Endodermal cell (in vitro differentiated cells): ENCODE data around the gene MCFD2. TPM values are rescaled to one million over a fixed set of nuclear protein-coding genes. Genes with fewer than 3 reads are reported as not detected.

Experiments
- DNase-seq: peaks from one replicate; pipeline ENCODE4 v3.0.0-alpha.2; 2017
- H3K27ac ChIP-seq: 2 replicates; pipeline ENCODE4 v1.5.1; 2013; ENCODE audit warnings: mild to moderate bottlenecking, low read depth, low read length, moderate library complexity
- H3K27me3 ChIP-seq: 2 replicates; pipeline ENCODE4 v1.6.1; 2013; ENCODE audit warnings: mild to moderate bottlenecking, low read length, moderate library complexity; ENCODE audit not compliant: insufficient read depth, control insufficient read depth, poor library complexity, severe bottlenecking
- H3K36me3 ChIP-seq: 2 replicates; pipeline ENCODE4 v1.7.0; 2013; ENCODE audit warnings: mild to moderate bottlenecking, low read length, moderate library complexity; ENCODE audit not compliant: control insufficient read depth, insufficient read depth
- H3K4me1 ChIP-seq: one replicate; pipeline ENCODE4 v1.7.0; 2013; ENCODE audit warnings: low read length; ENCODE audit not compliant: control insufficient read depth, insufficient read depth
- H3K4me3 ChIP-seq: 2 replicates; pipeline ENCODE4 v1.5.1; 2013; ENCODE audit warnings: mild to moderate bottlenecking, low read length, moderate library complexity
- H3K9ac ChIP-seq: 2 replicates; pipeline ENCODE4 v1.6.1; 2013; ENCODE audit warnings: mild to moderate bottlenecking, low read length, moderate library complexity; ENCODE audit not compliant: poor library complexity, severe bottlenecking; ENCODE audit errors: extremely low read depth
- H3K9me3 ChIP-seq: 2 replicates; pipeline ENCODE4 v1.6.1; 2013; ENCODE audit warnings: mild to moderate bottlenecking, low read length, moderate library complexity; ENCODE audit not compliant: control insufficient read depth
- H3K27ac Mint-ChIP-seq: 2 replicates; pipeline ENCODE4 v1.8.0; 2020; ENCODE audit warnings: mixed read lengths
- H3K27me3 Mint-ChIP-seq: 2 replicates; pipeline ENCODE4 v1.8.0; 2021; ENCODE audit warnings: mild to moderate bottlenecking, mixed read lengths; ENCODE audit not compliant: insufficient read depth
- H3K36me3 Mint-ChIP-seq: 2 replicates; pipeline ENCODE4 v1.8.0; 2020; ENCODE audit warnings: low read depth, mixed read lengths
- H3K4me1 Mint-ChIP-seq: 2 replicates; pipeline ENCODE4 v1.8.0; 2020; ENCODE audit warnings: mixed read lengths
- H3K4me3 Mint-ChIP-seq: 2 replicates; pipeline ENCODE4 v1.8.0; 2020; ENCODE audit warnings: mild to moderate bottlenecking, moderate library complexity, mixed read lengths
- H3K9me3 Mint-ChIP-seq: 2 replicates; pipeline ENCODE4 v1.8.0; 2020; ENCODE audit warnings: mild to moderate bottlenecking, mixed read lengths
- WGBS, 2 experiments: methylation state at CpG; one replicate each; pipeline versions ENCODE4 v1.1.5 to v1.1.7; 2013; ENCODE audit warnings: missing lambda C conversion rate in 2 of 2, mixed read lengths in 1 of 2; ENCODE audit not compliant: insufficient coverage in 1 of 2, insufficient read length in 1 of 2; 5-methylcytosine and 5-hydroxymethylcytosine counted together
- long read RNA-seq, 4 experiments: library from polyadenylated mRNA in 2 of 4; library from RNA in 1 of 4; library from capped mRNA in 1 of 4; stranded (forward) in 3 of 4; unstranded in 1 of 4; transcript quantifications; one replicate each; pipeline ENCODE4 v2.0.0, GENCODE V29; 2020 to 2021; ENCODE audit warnings: inconsistent platforms in 1 of 4
- polyA plus RNA-seq, 2 experiments: library from polyadenylated mRNA; stranded (reverse); fragments of 50-300 nt; gene quantifications; one replicate each; pipeline ENCODE4 v1.2.3, GENCODE V29; 2013
- total RNA-seq, 2 donors: library from RNA; stranded (reverse); fragmentation: NEBNext Ultra II Directional in 1 of 2; extraction: Animal tissue kit (Norgen Biotek cat#: 25700) in 1 of 2; gene quantifications; 2 replicates in 1 of 2; 3 replicates in 1 of 2; pipeline ENCODE4 v1.2.1, GENCODE V29; 2021
- TF ChIP-seq, protein P1 (sequence below): fragments of 200-600 bp; sonication (generic); conservative IDR thresholded peaks from 2 replicates; pipeline ENCODE4 v1.5.0; 2021; ENCODE audit warnings: antibody characterized with exemption, mild to moderate bottlenecking

MCFD2 gene
- 10 to 100 TPM; 82.4 to 82.9 TPM for total RNA-seq
- polyA plus RNA-seq (2013, experiment 1 of 2) = 73.4 TPM
- 71.3 TPM for polyA plus RNA-seq (2013, experiment 2 of 2)
- long read RNA-seq, experiment 1, full-length matches to known transcripts = 12 of 54 reads
- long read RNA-seq, experiment 1, partial matches to known transcripts = 8 of 54 reads
- long read RNA-seq, experiment 1, other reads (novel, unspliced or antisense) = 34 of 54 reads
- long read RNA-seq, experiment 2, full-length matches to known transcripts = 120 of 151 reads
- long read RNA-seq, experiment 2, partial matches to known transcripts = 8 of 151 reads
- long read RNA-seq, experiment 2, other reads (novel, unspliced or antisense) = 23 of 151 reads
- long read RNA-seq, experiment 3, full-length matches to known transcripts = 115 of 144 reads
- long read RNA-seq, experiment 3, partial matches to known transcripts = 3 of 144 reads
- long read RNA-seq, experiment 3, other reads (novel, unspliced or antisense) = 26 of 144 reads
- long read RNA-seq, experiment 4, full-length matches to known transcripts = 9 of 12 reads
- long read RNA-seq, experiment 4, partial matches to known transcripts = 1 of 12 reads
- long read RNA-seq, experiment 4, other reads (novel, unspliced or antisense) = 2 of 12 reads

DNA sequence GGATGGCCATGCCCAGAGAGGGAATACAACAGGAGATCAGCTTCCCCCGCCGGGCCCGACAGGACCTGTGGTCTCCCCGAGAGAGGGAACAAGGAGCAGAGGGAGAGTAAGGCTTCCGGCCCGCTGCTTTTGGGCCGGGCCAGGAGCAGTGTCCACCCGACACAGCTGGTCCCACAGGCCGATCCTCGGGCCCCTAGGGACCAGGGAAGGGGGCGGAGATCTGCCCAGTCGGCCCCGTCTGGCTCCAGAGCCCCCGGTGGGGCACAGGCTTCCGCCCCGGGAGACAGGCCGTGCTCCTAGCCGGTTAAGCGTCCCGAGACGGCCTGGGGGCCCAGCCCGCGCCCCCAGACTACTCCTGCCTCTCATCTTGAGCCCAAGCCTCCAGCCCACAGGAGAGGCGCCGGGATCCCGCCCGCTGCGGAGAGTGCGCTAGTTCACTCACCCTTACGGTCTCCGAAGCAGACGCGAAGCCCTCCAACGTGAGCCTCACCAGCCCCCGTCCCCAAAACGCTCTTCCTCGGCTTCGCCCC is at the start of gene MCFD2:
MCFD2 (minus strand) TSS at position 526 of the 530 bp plus-strand sequence. CDS start 6,635 bp downstream, outside the sequence.
- Histone ChIP-seq H3K9ac (peak within 1 kb of the TSS; percentile 78), H3K4me3 (peak within 1 kb of the TSS; percentile 97), H3K9me3 (peaks cover 7% of the 10 kb centered on the region), H3K27ac (peak within 1 kb of the TSS; percentile 94), H3K4me1 (no peaks in the 10 kb centered on the region), H3K27me3 (no peaks in the 10 kb centered on the region), H3K36me3 (peaks cover 29% of the 10 kb centered on the region)
- H3K27me3 Mint-ChIP-seq = no peaks in the 10 kb centered on the region
- TF ChIP-seq, protein P1, sequence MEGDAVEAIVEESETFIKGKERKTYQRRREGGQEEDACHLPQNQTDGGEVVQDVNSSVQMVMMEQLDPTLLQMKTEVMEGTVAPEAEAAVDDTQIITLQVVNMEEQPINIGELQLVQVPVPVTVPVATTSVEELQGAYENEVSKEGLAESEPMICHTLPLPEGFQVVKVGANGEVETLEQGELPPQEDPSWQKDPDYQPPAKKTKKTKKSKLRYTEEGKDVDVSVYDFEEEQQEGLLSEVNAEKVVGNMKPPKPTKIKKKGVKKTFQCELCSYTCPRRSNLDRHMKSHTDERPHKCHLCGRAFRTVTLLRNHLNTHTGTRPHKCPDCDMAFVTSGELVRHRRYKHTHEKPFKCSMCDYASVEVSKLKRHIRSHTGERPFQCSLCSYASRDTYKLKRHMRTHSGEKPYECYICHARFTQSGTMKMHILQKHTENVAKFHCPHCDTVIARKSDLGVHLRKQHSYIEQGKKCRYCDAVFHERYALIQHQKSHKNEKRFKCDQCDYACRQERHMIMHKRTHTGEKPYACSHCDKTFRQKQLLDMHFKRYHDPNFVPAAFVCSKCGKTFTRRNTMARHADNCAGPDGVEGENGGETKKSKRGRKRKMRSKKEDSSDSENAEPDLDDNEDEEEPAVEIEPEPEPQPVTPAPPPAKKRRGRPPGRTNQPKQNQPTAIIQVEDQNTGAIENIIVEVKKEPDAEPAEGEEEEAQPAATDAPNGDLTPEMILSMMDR = no peak
- peak within 1 kb of the TSS; percentile 89 for H3K4me3 Mint-ChIP-seq
- H3K27ac Mint-ChIP-seq = peak within 1 kb of the TSS; percentile 97
- no peak for DNase-seq
- H3K9me3 Mint-ChIP-seq = no peaks in the 10 kb centered on the region
- peaks cover 15% of the 10 kb centered on the region for H3K4me1 Mint-ChIP-seq
- WGBS, 2 experiments = 0 to 2% methylated on average over 11 to 38 of the region's 38 CpGs
- peaks cover 19% of the 10 kb centered on the region for H3K36me3 Mint-ChIP-seq

DNA sequence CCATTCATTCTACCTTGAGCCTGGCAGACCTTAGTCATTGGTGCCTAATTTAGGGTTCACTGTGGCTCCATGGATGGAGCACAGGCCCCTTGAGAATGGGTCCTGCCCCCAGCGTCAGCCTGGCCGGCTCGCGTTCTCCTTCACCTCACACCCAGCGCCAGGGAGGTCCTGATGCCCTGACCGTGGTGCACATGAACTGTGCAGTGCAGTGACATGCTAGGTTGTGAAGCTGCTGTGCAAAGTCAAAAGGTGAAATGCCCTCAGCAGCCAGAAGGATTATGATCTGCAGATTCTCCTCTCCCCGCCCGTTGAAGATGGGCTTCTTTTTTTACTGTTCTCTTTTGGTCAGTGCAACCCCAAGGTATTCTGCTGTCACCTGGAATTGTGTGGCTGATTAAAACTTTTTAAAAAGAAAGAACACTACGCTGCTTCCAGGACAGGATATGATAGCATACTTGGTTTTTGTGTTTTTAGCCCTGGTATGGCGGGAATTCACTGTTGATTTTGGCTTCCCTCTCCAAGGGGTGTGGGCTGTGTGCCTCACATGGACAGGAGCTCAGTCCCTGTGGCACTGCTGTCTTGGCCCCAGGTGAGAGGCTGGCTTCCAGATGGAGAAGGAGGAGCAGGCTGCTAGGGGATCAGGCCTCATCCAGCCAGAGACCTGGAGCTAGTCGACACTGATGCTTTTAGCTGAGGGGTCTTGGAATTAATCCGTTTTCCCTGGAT is 49.4 kb upstream of the MCFD2 start:
- H3K4me1 ChIP-seq = no peaks in the 10 kb centered on the region

More for the DNA sequence above, 49.4 kb upstream of the MCFD2 start:
- peak; percentile 35 for DNase-seq
- no peaks in the 10 kb centered on the region for H3K27me3 Mint-ChIP-seq
- Histone ChIP-seq H3K9ac (no peak overlapping the region), H3K9me3 (no peaks in the 10 kb centered on the region), H3K27me3 (no peaks in the 10 kb centered on the region), H3K36me3 (no peaks in the 10 kb centered on the region), H3K27ac (no peak overlapping the region), H3K4me3 (no peak overlapping the region)
- no peak overlapping the region for H3K27ac Mint-ChIP-seq
- peaks cover 3% of the 10 kb centered on the region for H3K36me3 Mint-ChIP-seq
- no peaks in the 10 kb centered on the region for H3K4me1 Mint-ChIP-seq
- 82 to 88% methylated on average over 12 of the region's 12 CpGs for WGBS, 2 experiments
- H3K4me3 Mint-ChIP-seq = no peak overlapping the region
- TF ChIP-seq, protein P1 = no peak
- H3K9me3 Mint-ChIP-seq = no peaks in the 10 kb centered on the region
